K562 (cell line): ENCODE data around the gene TMEM116. TPM values are rescaled to one million over a fixed set of nuclear protein-coding genes. Genes with fewer than 3 reads are reported as not detected.
A peak's percentile ranks its signal among the peaks of the same experiment; 100 is the strongest.

Experiments
- ATAC-seq: fragments of 200-7000 bp; cut with Tn5 transposase; 3 replicates; pipeline ENCODE4 v1.9.1; 2020; ENCODE audit warnings: moderate library complexity
- BruUV-seq: library from RNA; stranded (reverse); fragments of 400-500 nt; replicated peaks from 2 replicates; lab custom pipeline; 2021; lab: Mats Ljungman, UMichigan
- CTCF ChIA-PET: fragments of 300-600 bp; formaldehyde crosslinking; extraction: SDS; loops from one replicate; lab custom pipeline; 2021; ENCODE audit warnings: low intra/inter-chr PET ratio; lab: Yijun Ruan, JAX
- POLR2A ChIA-PET: fragments of 300-600, 350-650 bp; sonication (Branson Sonifier 250); formaldehyde crosslinking; extraction: SDS; loops from one replicate; lab custom pipeline; 2021; ENCODE audit warnings: antibody characterized with exemption, inconsistent platforms; lab: Yijun Ruan, JAX
- DNase-seq, 4 experiments: peaks; one replicate each; pipeline versions ENCODE4 v3.0.0 to v3.0.0-alpha.2; 2011 to 2018; ENCODE audit warnings: low spot score in 3 of 4, mixed read lengths in 3 of 4; ENCODE audit errors: extremely low read depth in 1 of 4
- FAIRE-seq: peaks from 2 replicates; lab custom pipeline; 2011; peaks lifted over from hg19 to GRCh38; lab: Jason Lieb, UNC
- H2AFZ ChIP-seq: 2 replicates; pipeline ENCODE4 v1.6.0; 2011; ENCODE audit warnings: low read depth, low read length, control low read depth, inconsistent platforms
- H3K27ac ChIP-seq: fragments of 200-600 bp; 3 replicates; pipeline ENCODE4 v1.8.0; 2011; ENCODE audit warnings: low read depth, mild to moderate bottlenecking, control low read depth, inconsistent platforms, low read length, moderate library complexity, mixed read lengths; ENCODE audit errors: extremely low read depth
- H3K27me3 ChIP-seq, 2 experiments: fragments of 300-600 bp in 1 of 2; 2 replicates in 1 of 2; 3 replicates in 1 of 2; pipeline versions ENCODE4 v1.6.0 to v1.8.0; 2011; ENCODE audit warnings: inconsistent platforms in 2 of 2, low read length in 2 of 2, mild to moderate bottlenecking in 1 of 2, mixed read lengths in 1 of 2, moderate library complexity in 1 of 2; ENCODE audit not compliant: control insufficient read depth in 2 of 2, insufficient read depth in 2 of 2
- H3K36me3 ChIP-seq: fragments of 300-600 bp; 3 replicates; pipeline ENCODE4 v1.8.0; 2011; ENCODE audit warnings: mild to moderate bottlenecking, low read length, inconsistent platforms; ENCODE audit not compliant: control insufficient read depth, insufficient read depth
- H3K4me1 ChIP-seq, 2 experiments: fragments of 200-600 bp in 1 of 2; replicated peaks in 1 of 2; 2 replicates in 1 of 2; 3 replicates in 1 of 2; pipeline versions ENCODE4 v1.5.1 to v1.8.0; 2011; ENCODE audit warnings: inconsistent platforms in 2 of 2, low read length in 2 of 2, mild to moderate bottlenecking in 1 of 2, mixed read lengths in 1 of 2, moderate library complexity in 1 of 2; ENCODE audit not compliant: control insufficient read depth in 2 of 2, insufficient read depth in 2 of 2
- H3K4me2 ChIP-seq: 2 replicates; pipeline ENCODE4 v1.6.1; 2011; ENCODE audit warnings: low read length, control low read depth, inconsistent platforms, mixed read lengths; ENCODE audit not compliant: insufficient read depth
- H3K4me3 ChIP-seq: fragments of 200-600 bp; sonication (generic), shearing (Covaris generic); 2 replicates; pipeline ENCODE4 v1.5.1; 2016; ENCODE audit warnings: control low read depth, inconsistent platforms
- H3K79me2 ChIP-seq: fragments of 200-600 bp; 3 replicates; pipeline ENCODE4 v1.8.0; 2011; ENCODE audit warnings: low read length, inconsistent platforms; ENCODE audit not compliant: control insufficient read depth, insufficient read depth
- H3K9ac ChIP-seq, 2 experiments: 2 replicates each; pipeline versions ENCODE4 v1.6.0 to v1.6.1; 2011; ENCODE audit warnings: low read depth in 2 of 2, low read length in 2 of 2, control low read depth in 1 of 2, inconsistent platforms in 1 of 2, mild to moderate bottlenecking in 1 of 2, mixed read lengths in 1 of 2; ENCODE audit not compliant: insufficient read depth in 1 of 2
- H3K9me1 ChIP-seq: one replicate; pipeline ENCODE4 v1.6.0; 2011; ENCODE audit warnings: inconsistent platforms, mild to moderate bottlenecking, low read length, moderate library complexity; ENCODE audit not compliant: control insufficient read depth, insufficient read depth
- H3K9me3 ChIP-seq: replicated peaks from 2 replicates; pipeline ENCODE4 v1.5.1; 2011; ENCODE audit warnings: low read depth, low read length, inconsistent platforms; ENCODE audit not compliant: control insufficient read depth, insufficient read depth
- H4K20me1 ChIP-seq: replicated peaks from 2 replicates; pipeline ENCODE4 v1.6.1; 2011; ENCODE audit warnings: low read length, inconsistent platforms, mixed read lengths; ENCODE audit not compliant: control insufficient read depth, insufficient read depth
- BCL6 ChIP-seq: fragments of 250-450 bp; sonication (Bioruptor Pico); IDR thresholded peaks from 2 replicates; pipeline ENCODE4 v1.4.0; 2020
- FOXJ2 ChIP-seq: fragments of 200-800 bp; sonication (Bioruptor generic); IDR thresholded peaks from 2 replicates; pipeline ENCODE4 v1.6.1; 2016; ENCODE audit warnings: missing genetic modification characterization, missing compliant biosample characterization
- KDM5B ChIP-seq: fragments of 200-600 bp; sonication (generic); IDR thresholded peaks from 2 replicates; pipeline ENCODE4 v1.6.1; 2012; ENCODE audit warnings: low read depth, mild to moderate bottlenecking, moderate library complexity, low read length, control low read depth, inconsistent platforms; ENCODE audit not compliant: insufficient replicate concordance
- POLR2A ChIP-seq: fragments of 450-650 bp; conservative IDR thresholded peaks from 2 replicates; pipeline ENCODE4 v1.6.1; 2016
- PPARD ChIP-seq: fragments of 250-450 bp; sonication (Bioruptor Pico); IDR thresholded peaks from 2 replicates; pipeline ENCODE4 v1.8.0; 2022; ENCODE audit warnings: inconsistent platforms, mild to moderate bottlenecking, moderate library complexity
- SRSF3 ChIP-seq: fragments of 200-400 bp; formaldehyde crosslinking; IDR thresholded peaks from 2 replicates; pipeline ENCODE4 v1.6.1; 2016; ENCODE audit warnings: mild to moderate bottlenecking, low read length, moderate library complexity; ENCODE audit not compliant: insufficient read depth
- TEAD4 ChIP-seq, 2 experiments: sonication (generic) in 1 of 2; formaldehyde crosslinking in 1 of 2; IDR thresholded peaks; 2 replicates each; pipeline versions ENCODE4 v1.6.1 to v1.8.0; 2012 to 2022; ENCODE audit warnings: borderline replicate concordance in 1 of 2, inconsistent platforms in 1 of 2, low read length in 1 of 2, mild to moderate bottlenecking in 1 of 2, missing genetic modification reagents in 1 of 2
- XRCC5 ChIP-seq: fragments of 200-400 bp; formaldehyde crosslinking; IDR thresholded peaks from 2 replicates; pipeline ENCODE4 v1.6.1; 2017; ENCODE audit warnings: low read depth, mild to moderate bottlenecking, low read length
- ZNF124 ChIP-seq: sonication (generic); formaldehyde crosslinking; IDR thresholded peaks from 2 replicates; pipeline ENCODE4 v1.8.1; 2022; ENCODE audit warnings: missing genetic modification reagents
- ZNF184 ChIP-seq: sonication (generic); formaldehyde crosslinking; IDR thresholded peaks from 2 replicates; pipeline ENCODE4 v1.5.0; 2020; ENCODE audit warnings: missing genetic modification reagents
- ZNF282 ChIP-seq: sonication (generic); formaldehyde crosslinking; IDR thresholded peaks from 2 replicates; pipeline ENCODE4 v1.8.1; 2023; ENCODE audit warnings: missing genetic modification reagents
- ZSCAN32 ChIP-seq: fragments of 450-650 bp; formaldehyde crosslinking; IDR thresholded peaks from 2 replicates; pipeline ENCODE4 v1.4.0; 2020; ENCODE audit warnings: mild to moderate bottlenecking, moderate library complexity
- WGBS: fragments of 100-300 bp; shearing (Covaris generic); methylation state at CpG from one replicate; pipeline ENCODE4 v1.1.6; 2016; ENCODE audit warnings: low coverage, mixed read lengths; ENCODE audit not compliant: insufficient coverage; ENCODE audit errors: missing lambda C conversion rate; 5-methylcytosine and 5-hydroxymethylcytosine counted together
- in situ Hi-C: fragments of 300-500 bp; cut with MboI; formaldehyde crosslinking; loops from 4 replicates; pipeline ENCODE4 v1.15.0; 2018; ENCODE audit warnings: inconsistent platforms, mixed read lengths
- intact Hi-C: fragments of 100-400 bp; cut with micrococcal nuclease; formaldehyde crosslinking; loops from 2 replicates; pipeline ENCODE4 v1.14.2; 2022
- polyA plus RNA-seq, 8 experiments: library from polyadenylated mRNA; depleted of rRNA in 4 of 8; stranded (reverse) in 5 of 8; unstranded in 3 of 8; fragments of >200 nt; fragmentation: Nextera tagmentation in 2 of 8; fragmentation: Illumina TruSeq in 1 of 8; extraction: Ambion mirVana in 2 of 8; extraction: Trizol in 1 of 8; gene quantifications; 2 replicates each; pipeline versions ENCODE4 v1.2.1 to v1.2.3, GENCODE V29; 2011 to 2014; ENCODE audit warnings: inconsistent platforms in 1 of 8, missing spikeins in 1 of 8
- total RNA-seq, 7 experiments: library from RNA; depleted of rRNA in 6 of 7; stranded (reverse); fragments of >200 nt in 6 of 7; fragmentation: Illumina TruSeq in 2 of 7; extraction: Trizol in 2 of 7; gene quantifications; 2 replicates each; pipeline versions ENCODE4 v1.2.1 to v1.2.3, GENCODE V29; 2011 to 2021; ENCODE audit warnings: low replicate concordance in 1 of 7
- TF ChIP-seq, protein P1 (sequence below): IDR thresholded peaks from 2 replicates; pipeline ENCODE4 v1.6.1; 2012; ENCODE audit warnings: low read depth, low read length, improper control_type of control experiment, borderline replicate concordance

Gene TMEM116
- total and polyA plus RNA-seq, 9 of the 15 experiments (the other 6 are each of a cell fraction or from before 2014, with no cell fraction given), result 5.2 to 78.6 (median 13.9) TPM

DNA sequence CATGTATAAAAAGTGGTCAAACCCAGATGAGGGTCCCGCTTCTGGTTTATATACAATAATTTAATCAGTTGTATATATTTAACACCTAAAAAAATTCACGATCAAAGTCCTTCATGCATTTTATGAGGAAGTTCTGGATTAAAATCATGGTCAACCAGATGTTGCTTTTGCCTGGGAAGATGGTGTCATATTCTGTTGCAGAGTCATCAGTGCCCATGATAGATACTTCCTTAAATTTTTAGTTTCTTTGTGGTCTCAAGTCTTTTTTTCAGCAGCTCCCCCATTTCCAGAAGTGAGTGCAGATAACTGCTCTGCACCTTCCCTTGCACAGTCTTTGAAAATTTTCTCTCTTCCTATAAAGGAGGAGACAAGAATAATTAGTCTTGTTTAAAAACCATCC is 16.3 kb upstream of the TMEM116 start:
- POLR2A ChIA-PET, result interaction anchor here (0.6 to 2.8 kb wide), 4 partner anchors 10 to 148 kb away, joined by 3 to 11 read pairs (median 3); no protein-coding TSS in a partner anchor

DNA sequence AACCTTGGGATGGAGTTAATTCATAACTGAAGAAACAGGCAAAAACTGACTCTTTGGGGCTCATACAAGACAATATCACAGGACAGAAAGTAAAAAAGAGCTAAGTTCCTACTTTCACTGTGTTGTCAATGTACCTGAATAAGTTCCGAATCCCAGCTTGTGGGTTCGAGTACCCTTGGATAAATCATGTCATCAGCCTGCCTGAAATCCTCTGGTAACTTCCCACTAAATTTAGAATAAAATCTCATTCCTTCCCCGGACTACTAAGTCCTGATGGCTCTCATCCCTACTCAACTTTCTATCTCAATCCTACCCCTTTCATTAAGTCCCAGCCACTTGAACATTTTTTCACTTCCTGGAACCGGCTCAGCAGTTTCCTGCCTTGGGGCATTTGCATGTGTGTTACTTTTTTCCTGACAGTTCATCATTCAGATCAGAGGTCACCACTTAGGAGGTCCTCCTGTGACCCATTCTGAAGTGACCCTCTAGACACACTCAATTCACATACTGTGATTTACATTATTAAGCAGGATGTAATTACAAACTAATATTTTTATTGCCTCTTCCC is 12.9 kb upstream of the TMEM116 start:
- in situ Hi-C loops, result no loop called here
- ATAC-seq, result no peak

More for the DNA sequence above, 16.3 kb upstream of the TMEM116 start:
- H4K20me1 ChIP-seq, result no peaks in the 10 kb centered on the region
- no peak for DNase-seq
- ATAC-seq, result no peak
- H3K36me3 ChIP-seq, result peaks cover 89% of the 10 kb centered on the region
- TF ChIP-seq TEAD4 (IDR thresholded peaks at IDR 0.05; ENCODE audit: low read length) (no peak), TEAD4 (CRISPR knock-in tag; IDR thresholded peaks at IDR 0.05; ENCODE audit: borderline replicate concordance) (no peak), BCL6 (CRISPR knock-in tag) (no peak), ZSCAN32 (CRISPR knock-in tag) (no peak), SRSF3 (no peak), PPARD (CRISPR knock-in tag) (no peak), ZNF124 (CRISPR knock-in tag) (no peak), KDM5B (no peak)
- H3K4me2 ChIP-seq, result no peak overlapping the region
- no peak overlapping the region for H3K4me3 ChIP-seq
- H3K9me1 ChIP-seq, result no peaks in the 10 kb centered on the region
- no TSS peak for BruUV-seq
- no peaks in the 10 kb centered on the region; the same call in 2 of the 3 replicates for H3K79me2 ChIP-seq
- intact Hi-C loops (no loop called here), in situ Hi-C loops (no loop called here)
- H2AFZ ChIP-seq, result no peak overlapping the region
- CTCF ChIA-PET, result no interaction called here
- H3K9ac ChIP-seq, result no peak overlapping the region
- FAIRE-seq, result no peak
- 96% methylated on average over 2 of the region's 2 CpGs for WGBS
- no peak overlapping the region for H3K27ac ChIP-seq
- H3K9me3 ChIP-seq, result no peaks in the 10 kb centered on the region
- H3K4me1 ChIP-seq, result no peaks in the 10 kb centered on the region
- H3K27me3 ChIP-seq, result no peaks in the 10 kb centered on the region

More for the DNA sequence above, 12.9 kb upstream of the TMEM116 start:
- Histone ChIP-seq H3K4me2 (no peak overlapping the region), H3K9me3 (no peaks in the 10 kb centered on the region), H3K4me3 (no peak overlapping the region), H3K9ac (no peak overlapping the region), H3K27ac (no peak overlapping the region), H4K20me1 (peaks cover 8% of the 10 kb centered on the region; the same call in 1 of the 2 replicates), H2AFZ (no peak overlapping the region), H3K36me3 (peaks cover 89% of the 10 kb centered on the region), H3K9me1 (no peaks in the 10 kb centered on the region)
- intact Hi-C loops, result no loop called here
- WGBS, result 69% methylated on average over 4 of the region's 4 CpGs
- DNase-seq (no peak), FAIRE-seq (no peak)
- CTCF ChIA-PET, result no interaction called here
- TF ChIP-seq XRCC5 (no peak), ZNF184 (no peak), ZNF282 (CRISPR knock-in tag) (no peak), FOXJ2 (tag) (no peak), POLR2A (peak; percentile 48)
- TF ChIP-seq, protein P1, sequence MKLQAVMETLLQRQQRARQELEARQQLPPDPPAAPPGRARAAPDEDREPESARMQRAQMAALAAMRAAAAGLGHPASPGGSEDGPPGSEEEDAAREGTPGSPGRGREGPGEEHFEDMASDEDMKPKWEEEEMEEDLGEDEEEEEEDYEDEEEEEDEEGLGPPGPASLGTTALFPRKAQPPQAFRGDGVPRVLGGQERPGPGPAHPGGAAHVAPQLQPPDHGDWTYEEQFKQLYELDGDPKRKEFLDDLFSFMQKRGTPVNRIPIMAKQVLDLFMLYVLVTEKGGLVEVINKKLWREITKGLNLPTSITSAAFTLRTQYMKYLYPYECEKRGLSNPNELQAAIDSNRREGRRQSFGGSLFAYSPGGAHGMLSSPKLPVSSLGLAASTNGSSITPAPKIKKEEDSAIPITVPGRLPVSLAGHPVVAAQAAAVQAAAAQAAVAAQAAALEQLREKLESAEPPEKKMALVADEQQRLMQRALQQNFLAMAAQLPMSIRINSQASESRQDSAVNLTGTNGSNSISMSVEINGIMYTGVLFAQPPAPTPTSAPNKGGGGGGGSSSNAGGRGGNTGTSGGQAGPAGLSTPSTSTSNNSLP, result no peak
- TF ChIP-seq, all 486 proteins: peak for 1
- H3K27me3 ChIP-seq, result no peaks in the 10 kb centered on the region
- POLR2A ChIA-PET, result interaction anchor here (1.1 to 6.4 kb wide), 2 partner anchors 13 to 77 kb away, joined by 4 to 54 read pairs; partner anchors contain the start of genes ERP29 and TMEM116
- H3K4me1 ChIP-seq, result no peaks in the 10 kb centered on the region
- peaks cover 4% of the 10 kb centered on the region; the same call in 1 of the 3 replicates for H3K79me2 ChIP-seq
- no TSS peak for BruUV-seq
